Measurements from ENCODE around the gene LRIG1.
A peak's percentile ranks its signal among the peaks of the same experiment; 100 is the strongest.
"Not testable (repeated sequence)": the region's sequence is repeated elsewhere in the genome, so short reads cannot be mapped to it uniquely, and the experiment has no call there.

LRIG1 gene

DNA sequence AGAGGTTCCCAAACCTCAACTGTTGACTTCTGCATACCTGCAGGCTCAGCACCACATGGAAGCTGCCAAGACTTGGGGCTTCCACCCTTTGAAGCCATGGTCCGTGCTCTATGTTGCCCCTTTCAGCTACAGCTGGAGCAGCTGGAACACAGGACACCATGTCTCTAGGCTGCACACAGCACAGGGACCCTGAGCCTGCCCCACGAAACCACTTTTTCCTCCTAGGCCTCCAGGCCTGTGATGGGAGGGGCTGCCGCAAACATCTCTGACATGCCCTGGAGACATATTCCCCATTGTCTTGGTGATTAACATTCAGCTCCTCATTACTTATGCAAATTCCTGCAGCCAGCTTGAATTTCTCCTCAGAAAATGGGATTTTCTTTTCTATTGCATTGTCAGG, 78.9 kb downstream of the LRIG1 start:
- DNase-seq (ENCODE audit: low read depth in 2 of 2), result not testable (repeated sequence)

DNA sequence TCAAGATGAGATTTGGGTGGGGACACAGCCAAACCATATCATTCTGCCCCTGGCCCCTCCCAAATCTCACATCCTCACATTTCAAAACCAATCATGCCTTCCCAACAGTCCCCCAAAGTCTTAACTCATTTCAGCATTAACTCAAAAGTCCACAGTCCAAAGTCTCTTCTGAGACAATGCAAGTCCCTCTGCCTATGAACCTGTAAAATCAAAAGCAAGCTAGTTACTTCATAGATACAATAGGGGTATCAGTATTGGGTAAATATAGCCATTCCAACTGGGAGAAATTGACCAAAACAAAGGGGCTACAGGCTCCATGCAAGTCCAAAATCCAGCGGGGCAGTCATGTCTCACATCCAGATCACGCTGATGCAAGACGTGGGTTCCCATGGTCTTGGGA, 79.7 kb downstream of the LRIG1 start:
- DNase-seq (ENCODE audit: low read depth in 2 of 2), result not testable (repeated sequence)

DNA sequence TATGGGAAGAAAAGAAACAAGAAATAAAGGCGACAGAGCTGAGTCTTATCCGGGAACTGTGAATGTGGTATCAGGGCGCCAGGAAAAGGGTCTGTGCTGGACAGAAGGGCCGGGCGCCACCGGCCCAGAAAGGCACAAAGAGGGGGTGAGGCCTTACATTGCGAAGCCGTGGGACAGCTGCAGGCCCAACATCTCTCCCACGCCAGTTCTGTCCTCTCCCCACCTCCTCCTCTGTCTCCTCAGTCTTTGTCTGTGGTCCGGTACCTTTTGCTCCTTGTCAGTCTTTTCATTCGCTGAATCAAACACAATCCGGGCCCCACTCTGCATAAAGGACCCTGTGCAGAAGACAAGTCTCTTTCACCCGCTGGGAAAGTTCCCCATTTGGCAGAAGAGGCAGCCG, 81.8 kb downstream of the LRIG1 start:
- no peak for DNase-seq (ENCODE audit: low read depth in 2 of 2)

DNA sequence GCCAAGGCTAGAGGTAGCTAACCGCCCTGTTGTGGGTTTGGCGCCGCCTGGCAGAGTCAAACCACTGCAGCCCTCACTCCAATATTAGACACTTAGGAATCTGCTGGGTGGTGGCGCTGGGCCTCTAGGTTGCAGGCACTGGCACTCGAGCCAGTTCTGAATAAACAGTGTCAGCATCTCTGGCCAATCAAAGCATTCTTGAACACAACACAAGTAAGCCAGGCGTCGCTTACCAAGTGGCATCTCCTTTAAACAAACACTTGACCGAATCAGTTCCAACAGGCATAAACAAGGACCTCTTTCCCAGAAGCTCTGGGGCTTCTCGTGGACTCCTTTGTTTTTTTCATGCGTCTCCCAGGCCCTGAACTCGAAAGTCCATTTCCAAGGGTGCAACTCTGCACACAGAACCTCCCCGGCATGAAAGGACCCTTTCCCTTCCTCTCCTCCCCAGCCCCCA, 82.3 kb downstream of the LRIG1 start:
- no peak for DNase-seq (ENCODE audit: low read depth in 2 of 2)

DNA sequence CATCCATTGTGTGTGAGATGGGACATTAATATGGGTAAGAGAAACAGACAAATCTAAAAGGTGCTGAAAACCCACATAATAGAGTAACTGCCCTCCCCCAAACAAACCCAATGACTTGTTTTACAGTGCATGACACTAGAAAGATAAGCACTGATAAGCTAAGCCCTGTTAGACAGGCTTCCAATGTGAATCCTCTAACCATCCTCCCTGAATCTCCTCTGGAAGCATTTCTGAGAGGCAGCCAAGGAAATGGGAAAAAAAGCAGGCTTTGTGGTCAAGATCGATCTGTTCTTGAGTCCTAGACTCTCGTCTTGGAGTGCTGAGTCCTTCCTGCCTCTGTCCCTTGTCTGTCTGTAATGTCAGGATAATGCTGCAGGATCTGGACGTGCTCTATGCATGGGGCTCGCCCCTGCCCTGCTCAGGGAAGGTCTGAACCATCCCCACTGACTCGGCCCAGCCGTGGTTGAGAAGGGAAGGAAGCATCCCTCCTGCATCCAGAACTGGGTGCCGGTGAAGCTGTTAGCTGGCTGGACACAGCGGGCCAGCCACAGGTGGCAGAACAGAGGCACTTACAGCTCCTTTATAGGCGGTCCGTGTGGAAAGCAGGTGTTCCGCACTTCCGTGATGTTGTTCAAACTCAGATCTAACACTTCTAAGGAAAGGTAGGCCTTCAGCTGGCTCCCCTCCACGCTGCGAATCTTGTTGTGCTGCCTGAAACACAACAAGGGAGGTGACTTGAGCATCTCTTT, 84.1 kb downstream of the LRIG1 start:
- DNase-seq (ENCODE audit: low read depth in 2 of 2), result no peak

DNA sequence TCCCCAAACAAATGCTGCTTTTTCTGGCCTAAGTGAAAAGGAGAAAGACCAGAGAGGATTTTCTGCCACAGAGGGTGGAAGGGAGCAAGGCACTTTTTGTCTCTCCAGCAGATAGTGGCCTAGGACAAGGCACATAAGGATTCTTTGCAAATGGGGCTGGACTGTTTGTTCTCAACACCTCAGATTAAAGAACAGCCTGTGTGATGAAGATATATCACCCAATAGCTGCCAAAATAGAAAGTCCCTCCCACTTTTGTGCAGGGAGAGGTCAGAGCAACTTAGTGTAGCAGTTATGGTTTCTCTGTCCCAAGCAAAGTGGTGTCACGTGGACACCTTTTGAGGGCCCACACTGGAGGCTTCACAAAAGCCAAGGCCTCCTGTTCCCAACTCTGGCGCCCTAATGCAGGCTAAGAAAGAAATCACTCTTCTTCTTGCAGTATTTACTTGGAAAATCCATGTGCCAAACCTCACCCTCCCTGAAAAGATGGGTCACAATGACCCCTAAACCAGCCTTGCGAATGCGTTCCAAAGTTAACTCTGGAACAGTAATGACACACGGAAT, 84.9 kb downstream of the LRIG1 start:
- no peak for DNase-seq (ENCODE audit: low read depth in 2 of 2)

DNA sequence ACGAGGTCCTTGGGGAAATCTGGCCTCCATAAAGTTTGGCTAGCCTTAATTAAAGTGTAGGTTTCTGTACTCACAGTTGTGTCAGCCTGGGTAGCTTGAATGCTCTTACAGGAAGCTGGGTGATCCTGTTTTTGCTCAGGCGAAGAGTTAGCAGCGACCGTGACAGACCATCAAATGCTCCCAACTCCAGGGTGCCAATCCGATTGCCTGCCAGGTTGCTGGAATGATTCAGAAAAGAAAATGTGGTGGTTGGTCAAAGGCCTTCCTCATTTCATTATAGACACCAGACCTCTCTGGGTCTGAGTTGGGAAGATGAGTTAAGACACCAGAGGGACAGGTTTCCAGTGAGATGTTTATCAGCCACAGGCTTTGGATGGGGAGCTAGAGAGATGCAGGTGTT, 86.0 kb downstream of the LRIG1 start:
- DNase-seq (ENCODE audit: low read depth in 2 of 2), result no peak

DNA sequence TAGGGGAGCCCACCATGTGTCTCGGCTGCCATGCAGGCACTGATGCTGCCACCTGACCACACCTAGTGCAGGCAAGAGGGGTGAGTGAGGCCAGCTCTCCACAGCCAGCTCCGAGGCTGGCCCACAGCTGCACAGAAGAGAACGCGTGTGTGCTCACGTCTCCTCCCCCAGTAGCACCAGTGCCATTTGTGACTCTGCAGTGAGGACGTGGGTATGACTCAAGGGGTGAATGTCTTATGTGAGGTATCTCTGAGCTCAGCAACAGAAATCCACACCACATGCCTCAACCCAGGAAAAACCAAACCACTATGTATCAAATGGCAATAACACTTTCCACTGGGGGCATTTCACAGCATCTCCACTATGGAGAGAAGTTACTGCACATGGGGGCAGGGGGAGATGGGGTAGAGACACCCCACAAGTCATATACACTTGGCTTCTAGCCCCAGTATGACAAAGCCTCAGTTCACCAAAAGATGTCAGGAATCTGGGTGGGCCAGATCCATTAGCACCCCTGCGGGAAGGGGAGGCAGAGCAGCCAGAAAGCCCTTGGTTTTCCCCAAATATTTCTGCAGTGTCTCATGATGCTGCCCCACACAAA, 87.6 kb downstream of the LRIG1 start:
- no peak for DNase-seq (ENCODE audit: low read depth in 2 of 2)

DNA sequence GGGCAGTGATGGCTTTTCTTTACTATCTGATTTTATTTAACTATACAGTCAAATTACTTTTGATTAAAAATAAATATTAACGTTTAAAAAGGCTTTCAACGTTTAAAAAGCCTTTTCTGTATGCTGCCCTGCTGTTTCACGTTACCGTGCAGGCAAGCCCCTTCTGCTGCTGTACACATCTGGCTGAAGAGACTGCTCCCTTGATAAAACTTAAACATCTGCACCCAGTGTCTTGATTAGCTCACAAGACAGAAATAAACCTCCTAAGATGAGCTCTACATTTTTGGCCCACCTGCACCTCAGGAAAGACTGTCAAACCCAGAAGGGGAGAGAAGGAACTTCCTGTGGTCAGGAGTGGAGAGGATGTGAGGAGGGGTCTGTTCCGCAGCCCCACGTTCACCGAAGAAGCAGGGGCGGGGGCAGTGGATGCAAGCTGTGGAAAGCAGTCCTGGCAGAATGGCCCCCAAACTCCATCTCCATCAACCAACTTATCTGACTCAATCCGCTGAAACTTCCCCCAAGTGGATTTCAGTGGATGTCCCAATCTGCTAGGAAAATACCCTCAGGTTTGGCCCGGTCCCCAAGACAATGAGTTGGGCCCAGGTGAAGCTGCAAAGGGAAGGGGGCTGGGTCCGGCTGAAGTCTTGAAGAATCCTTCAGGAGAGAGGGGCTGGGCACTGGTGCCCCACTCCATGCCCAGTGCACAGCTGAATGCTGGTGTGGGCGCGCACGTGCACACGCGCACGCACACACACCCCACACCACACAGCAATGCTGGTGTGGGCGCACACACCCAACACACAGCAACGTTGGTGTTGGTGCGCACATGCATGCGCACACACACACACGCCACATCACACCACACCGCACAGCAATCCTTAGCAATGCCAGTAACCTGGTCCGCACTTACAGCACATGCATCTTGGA, 88.6 kb downstream of the LRIG1 start:
- no peak for DNase-seq (ENCODE audit: low read depth in 2 of 2)

DNA sequence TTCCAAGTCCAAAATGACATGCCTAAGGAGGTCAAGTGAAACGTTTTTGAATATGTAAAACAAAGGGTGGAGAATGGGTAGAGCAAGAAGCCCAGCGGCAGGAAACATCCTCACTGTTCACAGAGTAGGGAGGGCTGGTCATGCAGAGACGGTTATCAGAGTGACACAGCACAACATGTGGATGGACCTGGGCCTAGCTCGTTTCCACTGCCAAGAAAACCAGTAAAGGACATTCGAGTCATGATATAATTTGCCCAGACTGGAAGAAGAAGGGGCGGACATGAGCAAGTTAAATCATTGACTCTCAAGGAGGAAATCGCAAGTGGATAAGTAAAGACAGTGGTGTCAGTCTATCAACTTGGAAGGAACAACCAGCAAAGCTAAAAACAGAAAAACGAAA, 89.3 kb downstream of the LRIG1 start:
- no peak for DNase-seq (ENCODE audit: low read depth in 2 of 2)

DNA sequence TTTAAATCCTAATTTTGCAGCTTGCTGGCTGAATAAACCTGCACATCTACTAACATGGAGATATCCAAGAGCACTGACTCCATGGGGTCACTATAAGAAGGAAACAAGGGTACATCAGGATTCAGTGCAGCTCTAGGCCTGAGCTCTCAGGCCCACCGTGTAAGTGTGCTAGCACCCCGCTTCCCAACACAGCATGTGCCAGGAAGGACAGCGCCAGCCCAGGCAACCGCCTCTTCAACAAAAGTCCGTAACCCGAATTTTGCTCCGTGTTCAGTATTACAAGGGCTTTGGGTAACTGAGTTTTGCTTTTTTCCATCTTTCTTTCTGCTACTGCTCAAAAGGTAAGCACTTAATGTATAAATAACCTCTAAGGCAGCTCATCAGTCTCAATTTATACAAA, 89.8 kb downstream of the LRIG1 start:
- DNase-seq (ENCODE audit: low read depth in 2 of 2), result no peak

DNA sequence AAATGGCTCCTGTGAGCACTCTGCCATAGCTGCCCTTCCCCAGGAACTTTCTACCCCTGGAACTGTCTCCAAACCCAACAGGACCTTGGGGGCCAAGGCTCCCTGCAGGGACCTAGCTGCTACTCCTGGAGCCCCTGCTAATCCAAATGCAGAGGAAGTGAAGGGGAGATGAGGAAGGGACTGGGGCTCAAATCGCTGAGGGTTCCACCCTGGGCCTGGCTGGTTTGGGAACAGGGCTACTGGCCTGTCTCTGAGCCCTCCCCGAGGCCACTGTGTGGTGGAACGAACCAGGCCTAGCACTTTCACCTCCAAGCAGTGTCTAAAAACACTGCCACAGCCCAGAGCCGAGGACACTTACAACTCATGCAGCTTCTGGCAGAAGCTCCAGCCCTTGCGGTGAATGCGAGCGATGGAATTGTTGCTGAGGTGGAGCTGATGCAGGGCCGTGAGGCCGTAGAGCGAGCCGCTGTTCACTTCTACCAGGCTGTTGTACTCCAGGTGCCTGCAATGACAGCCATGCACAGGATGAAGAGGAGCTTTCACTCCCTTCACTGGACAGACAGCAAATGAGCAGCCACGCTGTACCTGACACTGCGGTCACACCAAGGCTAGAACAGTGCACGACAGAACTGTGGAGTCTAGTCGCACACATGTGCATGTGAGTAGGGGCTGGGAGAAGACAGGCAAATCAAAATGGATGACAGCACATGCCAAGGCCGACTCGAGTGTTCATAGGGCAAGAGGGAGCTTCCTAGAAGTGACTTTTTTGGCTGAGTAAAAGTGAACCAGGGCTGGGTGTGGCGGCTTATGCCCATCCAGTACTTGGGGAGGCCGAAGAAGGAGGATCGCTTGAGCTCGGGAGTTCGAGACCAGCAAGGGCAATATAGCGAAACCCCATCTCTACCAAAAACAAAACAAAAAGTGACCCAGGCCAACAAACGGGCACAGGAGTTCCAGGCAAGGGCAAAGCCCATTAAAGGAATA, 90.8 kb downstream of the LRIG1 start:
- no peak for DNase-seq (ENCODE audit: low read depth in 2 of 2)

DNA sequence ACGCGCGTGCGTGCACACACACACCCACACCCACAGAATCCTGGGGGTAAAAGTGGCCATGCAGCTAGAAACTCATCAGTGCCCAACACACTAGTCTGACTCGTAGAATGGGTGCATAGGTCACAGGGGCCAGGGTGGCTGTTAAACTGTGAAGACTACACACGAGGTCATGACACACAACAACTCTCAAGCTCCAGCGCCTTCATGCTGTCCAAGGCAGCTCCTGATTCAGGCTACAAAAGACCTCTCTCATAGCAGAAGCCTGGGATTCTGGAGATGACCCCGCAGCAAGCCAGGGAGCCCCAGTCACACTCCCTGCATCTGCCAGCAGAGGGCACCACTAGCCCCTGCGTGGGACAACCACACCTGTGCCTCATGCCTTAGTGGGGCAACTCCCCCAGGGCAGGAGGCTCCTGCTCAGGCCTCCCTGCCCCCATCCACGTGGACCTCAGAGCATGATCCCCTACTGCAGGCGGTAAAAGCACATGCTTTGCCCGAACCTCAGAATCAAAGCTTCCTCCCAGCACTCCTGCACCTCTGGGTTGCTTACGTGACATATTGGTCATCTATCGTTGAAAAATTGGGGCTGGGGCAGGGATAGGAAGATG, 93.1 kb downstream of the LRIG1 start:
- peak; percentile 34 to 40 for DNase-seq (ENCODE audit: low read depth in 2 of 2)

DNA sequence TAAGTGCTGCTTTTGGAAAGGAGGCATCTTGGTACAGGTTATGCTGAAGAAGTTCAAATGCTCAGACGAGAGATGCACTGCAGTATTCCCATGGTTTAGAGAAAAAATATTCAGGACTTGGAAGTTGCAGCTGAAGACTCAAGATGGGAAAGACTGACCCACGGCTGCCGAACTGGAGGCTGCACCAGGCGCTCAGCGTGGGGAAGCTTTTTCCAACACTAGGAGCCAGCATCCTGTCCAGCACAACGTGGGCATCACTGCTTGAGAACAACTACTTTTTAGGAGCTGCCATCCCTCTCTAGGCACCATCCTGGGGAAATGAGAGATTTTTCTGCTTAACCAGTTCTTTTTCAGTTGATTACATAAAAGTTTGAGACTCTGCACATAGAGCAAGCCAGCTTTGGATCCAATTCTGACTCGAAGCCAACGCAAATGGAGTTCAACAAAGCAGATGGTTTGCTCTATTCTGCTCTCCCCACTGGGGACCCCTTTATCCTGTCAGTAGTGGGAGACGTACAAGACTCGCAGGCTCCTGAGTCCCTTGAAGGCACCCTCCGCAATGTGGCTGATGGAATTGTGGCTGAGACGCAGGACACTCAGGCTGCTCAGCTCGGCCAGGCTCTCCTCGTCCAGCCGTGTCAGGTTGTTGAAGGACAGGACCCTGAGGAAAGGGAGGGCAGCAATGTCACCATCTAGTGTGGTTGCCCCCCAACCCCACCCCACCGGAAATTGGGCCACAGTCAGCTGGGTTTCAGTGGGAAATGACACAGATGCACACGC, 93.8 kb downstream of the LRIG1 start:
- DNase-seq (ENCODE audit: low read depth in 2 of 2), result no peak

DNA sequence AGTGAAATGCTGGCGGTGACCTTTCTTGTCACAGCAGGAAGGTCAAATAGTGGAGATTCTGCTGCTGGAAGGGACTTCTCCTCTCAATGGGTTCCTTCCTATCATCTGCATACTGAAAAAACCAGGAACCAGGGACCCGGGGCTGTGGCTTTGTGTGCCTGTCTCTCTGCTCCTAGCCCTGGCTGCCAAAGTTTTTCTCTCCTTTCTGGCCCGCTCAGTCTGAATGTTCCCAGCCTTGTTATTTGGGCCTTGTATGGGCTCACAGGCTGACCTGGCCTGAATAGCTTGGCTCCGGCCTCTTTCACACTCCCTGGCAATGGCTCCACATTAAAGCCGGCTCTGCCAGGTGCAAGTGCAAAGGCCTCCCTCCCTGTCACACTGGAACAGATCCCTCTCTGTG, 94.7 kb downstream of the LRIG1 start:
- DNase-seq (ENCODE audit: low read depth in 2 of 2), result no peak

DNA sequence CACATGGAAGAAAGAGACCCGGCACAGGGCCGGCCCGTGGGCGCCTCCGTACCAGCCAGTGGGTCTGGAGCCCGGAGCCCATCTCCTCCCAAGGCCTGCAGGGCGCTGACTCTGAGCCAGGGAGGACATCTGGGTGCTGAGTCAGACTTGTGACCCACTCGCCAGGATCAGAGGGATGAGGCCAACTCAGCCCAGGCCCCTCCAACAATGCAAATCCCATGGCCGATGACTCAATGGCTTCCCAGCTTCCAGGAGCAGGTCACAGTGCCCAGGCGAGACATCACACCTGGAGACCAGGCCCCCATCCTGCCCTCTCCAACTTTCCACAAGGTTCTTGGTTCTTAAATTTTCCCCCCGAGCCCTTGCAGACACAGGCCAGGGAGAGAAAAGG, 95.1 kb downstream of the LRIG1 start:
- DNase-seq (ENCODE audit: low read depth in 2 of 2), result no peak

DNA sequence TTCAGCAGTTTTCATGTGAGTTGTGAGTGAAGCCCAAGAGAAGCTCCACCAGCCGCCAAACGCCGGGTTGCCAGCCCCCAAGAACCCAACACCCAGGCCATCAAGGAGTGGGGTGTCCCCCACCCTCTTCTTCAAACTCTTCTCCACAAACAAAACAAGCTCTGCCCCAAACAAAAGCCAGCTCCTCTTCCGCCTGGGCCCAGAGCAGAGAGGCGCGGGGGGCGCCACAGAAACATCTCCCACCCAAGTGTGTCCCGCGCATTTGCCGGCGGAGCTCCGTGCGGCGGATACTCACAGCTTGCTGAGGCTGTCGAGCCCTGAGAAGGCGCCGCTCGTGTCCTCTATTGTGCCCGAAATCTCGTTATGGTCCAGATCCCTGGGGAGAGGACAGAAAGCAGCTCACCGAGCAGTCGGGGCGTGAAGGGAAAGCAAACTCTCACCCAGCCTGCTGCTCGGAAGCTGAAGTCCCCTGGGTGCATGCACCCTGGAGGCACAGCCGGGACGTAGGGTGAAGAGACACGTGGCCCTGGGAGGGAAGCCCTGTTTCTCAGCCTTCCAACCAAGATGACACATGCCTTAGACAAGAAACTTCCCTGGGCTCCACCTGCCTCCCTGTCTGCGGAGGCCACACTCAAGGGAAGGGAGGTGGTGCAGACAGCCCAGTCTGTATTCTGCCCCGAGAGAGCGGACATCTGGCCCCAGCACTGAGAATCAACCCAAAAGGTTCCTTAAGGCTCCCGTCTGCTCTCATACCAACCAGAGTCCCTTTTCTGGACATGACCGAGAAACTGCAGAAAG, 95.7 kb downstream of the LRIG1 start:
- DNase-seq (ENCODE audit: low read depth in 2 of 2), result no peak

DNA sequence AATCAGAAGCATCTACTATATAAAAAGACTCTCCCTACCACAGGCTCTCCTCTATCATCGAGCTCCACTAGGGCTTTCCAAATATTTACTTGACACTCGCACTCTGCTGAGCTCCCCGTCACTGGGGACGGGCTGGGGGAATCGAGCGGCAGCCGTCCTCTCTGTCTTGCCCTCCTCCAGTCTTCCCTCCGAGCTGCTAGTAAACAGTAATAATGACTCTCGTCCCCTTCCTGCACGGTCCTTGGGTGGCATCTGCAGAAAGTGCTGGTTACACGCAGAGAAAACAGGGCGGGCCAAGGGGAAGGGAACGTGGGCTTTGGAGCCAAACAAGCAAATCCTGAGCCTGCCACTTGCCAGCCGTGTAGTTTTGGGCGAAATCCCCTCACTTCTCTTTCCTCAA, 96.6 kb downstream of the LRIG1 start:
- DNase-seq (ENCODE audit: low read depth in 2 of 2), result no peak
